Panc1 (cell line): ENCODE results near the gene GLI3. TPM values are rescaled to one million over a fixed set of nuclear protein-coding genes. Genes with fewer than 3 reads are reported as not detected.

Experiments used
- ATAC-seq: fragments of 200-7000 bp; cut with Tn5 transposase; 2 replicates; pipeline ENCODE4 v1.9.1; 2020; ENCODE audit warnings: mild to moderate bottlenecking, moderate library complexity
- BruUV-seq: library from RNA; stranded (reverse); fragments of 400-500 nt; replicated peaks from 2 replicates; lab custom pipeline; 2021; lab: Mats Ljungman, UMichigan
- CTCF ChIA-PET: fragments of 300-600 bp; sonication (Branson Sonifier 250); formaldehyde crosslinking; loops from one replicate; lab custom pipeline; 2022; ENCODE audit warnings: antibody characterized with exemption; lab: Charles Lee
- POLR2A ChIA-PET: fragments of 300-600 bp; sonication (Branson Sonifier 250); formaldehyde crosslinking; loops from one replicate; lab custom pipeline; 2022; ENCODE audit warnings: antibody characterized with exemption; lab: Charles Lee
- DNase-seq: peaks from one replicate; pipeline ENCODE4 v3.0.0-alpha.2; 2010; ENCODE audit warnings: low read depth, low spot score
- H3K27ac ChIP-seq: 2 replicates; pipeline ENCODE4 v1.5.1; 2011; ENCODE audit warnings: mild to moderate bottlenecking, low read length, inconsistent platforms
- H3K27me3 ChIP-seq: fragments of 200-500 bp; sonication (Bioruptor generic); 2 replicates; pipeline ENCODE4 v1.6.0; 2014; ENCODE audit warnings: low read length, inconsistent platforms; ENCODE audit not compliant: control insufficient read depth, insufficient read depth
- H3K36me3 ChIP-seq: fragments of 200-500 bp; sonication (Bioruptor generic); 2 replicates; pipeline ENCODE4 v1.5.1; 2014; ENCODE audit warnings: inconsistent platforms, mild to moderate bottlenecking, low read length, moderate library complexity; ENCODE audit not compliant: control insufficient read depth, insufficient read depth
- H3K4me1 ChIP-seq: 2 replicates; pipeline ENCODE4 v1.5.1; 2011; ENCODE audit warnings: inconsistent platforms, mild to moderate bottlenecking, low read length, moderate library complexity; ENCODE audit not compliant: control insufficient read depth, insufficient read depth
- H3K4me3 ChIP-seq, 2 experiments: 2 replicates each; pipeline ENCODE4 v1.5.1; 2011 to 2012; ENCODE audit warnings: low read depth in 2 of 2, low read length in 2 of 2, mild to moderate bottlenecking in 2 of 2, inconsistent platforms in 1 of 2, moderate library complexity in 1 of 2
- H3K9me3 ChIP-seq: fragments of 200-500 bp; sonication (Bioruptor generic); 2 replicates; pipeline ENCODE4 v1.5.1; 2014; ENCODE audit warnings: low read depth, mild to moderate bottlenecking, inconsistent platforms, low read length, moderate library complexity; ENCODE audit not compliant: control insufficient read depth, insufficient read depth
- CTCF ChIP-seq: fragments of 450-650 bp; IDR thresholded peaks from 2 replicates; pipeline ENCODE4 v1.5.1; 2017; ENCODE audit warnings: mild to moderate bottlenecking
- POLR2AphosphoS5 ChIP-seq: IDR thresholded peaks from 2 replicates; pipeline ENCODE4 v1.6.1; 2012; ENCODE audit warnings: mild to moderate bottlenecking, low read depth, low read length, moderate library complexity
- REST ChIP-seq, 2 experiments: IDR thresholded peaks; 2 replicates each; pipeline ENCODE4 v1.6.1; 2011 to 2012; ENCODE audit warnings: low read depth in 2 of 2, control low read depth in 1 of 2, low read length in 1 of 2, mild to moderate bottlenecking in 1 of 2, moderate library complexity in 1 of 2; ENCODE audit not compliant: insufficient read depth in 1 of 2
- SIN3A ChIP-seq: IDR thresholded peaks from 2 replicates; pipeline ENCODE4 v1.6.1; 2012; ENCODE audit warnings: low read depth, mild to moderate bottlenecking, low read length, moderate library complexity, borderline replicate concordance; ENCODE audit not compliant: insufficient read depth
- TCF7L2 ChIP-seq: IDR thresholded peaks from 2 replicates; pipeline ENCODE4 v1.6.1; 2011; ENCODE audit warnings: mild to moderate bottlenecking, low read depth, low read length, inconsistent platforms
- in situ Hi-C: cut with HindIII; loops from 2 replicates; pipeline ENCODE4 v1.10.0; 2016; ENCODE audit warnings: low sequenced_read_pairs, low pct_unique_long_range_greater_than_20kb
- intact Hi-C: fragments of 100-400 bp; cut with micrococcal nuclease; formaldehyde crosslinking; loops from one replicate; pipeline ENCODE4 v1.10.0; 2022; ENCODE audit not compliant: unreplicated experiment
- total RNA-seq: library from RNA; stranded (reverse); gene quantifications from one replicate; pipeline ENCODE4 v1.2.1, GENCODE V29; 2021; ENCODE audit not compliant: unreplicated experiment

The GLI3 gene
- total RNA-seq, 1 experiment from 2014 or later: 3.7 TPM

GRCh38 chr7:42181566-42181965 is 55.4 kb downstream of the GLI3 start:
- ChIA-PET POLR2A (no interaction called here), CTCF (no interaction called here)
- DNase-seq (no peak), ATAC-seq (no peak)
- Histone ChIP-seq H3K9me3 (no peaks in the 10 kb centered on the region), H3K36me3 (no peaks in the 10 kb centered on the region), H3K27me3 (no peaks in the 10 kb centered on the region), H3K4me3 (no peak overlapping the region), H3K27ac (no peak overlapping the region), H3K4me1 (no peaks in the 10 kb centered on the region)
- TF ChIP-seq SIN3A (no peak), CTCF (no peak), REST (IDR thresholded peaks at IDR 0.05; ENCODE audit: insufficient read depth in 1 of 2, low read depth in 2 of 2, low read length in 1 of 2) (no peak), POLR2AphosphoS5 (no peak), TCF7L2 (no peak)
- intact Hi-C loops: no loop called here
- no TSS peak for BruUV-seq
- in situ Hi-C loops: no loop called here

GRCh38 chr7:42180806-42181205 is 56.2 kb downstream of the GLI3 start:
- intact Hi-C loops: no loop called here
- no peak for ATAC-seq

More at GRCh38 chr7:42180806-42181205, 56.2 kb downstream of the GLI3 start:
- in situ Hi-C loops: no loop called here
- no peaks in the 10 kb centered on the region for H3K27me3 ChIP-seq
- no peaks in the 10 kb centered on the region for H3K4me1 ChIP-seq
- POLR2A ChIA-PET: no interaction called here
- H3K27ac ChIP-seq: no peak overlapping the region
- CTCF ChIA-PET: no interaction called here
- no peak overlapping the region for H3K4me3 ChIP-seq
- no peak for TF ChIP-seq CTCF
- TF ChIP-seq POLR2AphosphoS5: no peak
- TF ChIP-seq REST (IDR thresholded peaks at IDR 0.05; ENCODE audit: insufficient read depth in 1 of 2, low read depth in 2 of 2, low read length in 1 of 2): no peak
- no peak for TF ChIP-seq SIN3A
- BruUV-seq: no TSS peak
- no peaks in the 10 kb centered on the region for H3K36me3 ChIP-seq
- no peak for DNase-seq
- no peaks in the 10 kb centered on the region for H3K9me3 ChIP-seq
